Keratinocyte (primary cell): ENCODE results near the gene ABCC4. TPM values are rescaled to one million over a fixed set of nuclear protein-coding genes. Genes with fewer than 3 reads are reported as not detected.
A peak's percentile ranks its signal among the peaks of the same experiment; 100 is the strongest.

Experiments used
- DNase-seq: peaks from one replicate; pipeline ENCODE4 v3.0.0-alpha.2; 2011; ENCODE audit warnings: low read depth, missing footprints, low spot score
- FAIRE-seq: peaks from 2 replicates; lab custom pipeline; 2011; peaks lifted over from hg19 to GRCh38; lab: Jason Lieb, UNC
- H2AFZ ChIP-seq: 2 replicates; pipeline ENCODE4 v1.6.0; 2012; ENCODE audit warnings: low read length, control low read depth, inconsistent platforms; ENCODE audit not compliant: control insufficient read depth
- H3K27ac ChIP-seq: 2 replicates; pipeline ENCODE4 v1.5.1; 2011; ENCODE audit warnings: low read length; ENCODE audit not compliant: control insufficient read depth, insufficient read depth
- H3K27me3 ChIP-seq: 3 replicates; pipeline ENCODE4 v1.6.0; 2011; ENCODE audit warnings: low read length; ENCODE audit not compliant: control insufficient read depth, insufficient read depth; ENCODE audit errors: extremely low read depth
- H3K36me3 ChIP-seq, 2 experiments: 2 replicates in 1 of 2; 3 replicates in 1 of 2; pipeline ENCODE4 v1.5.1; 2011; ENCODE audit warnings: low read length in 2 of 2, mild to moderate bottlenecking in 1 of 2; ENCODE audit not compliant: control insufficient read depth in 2 of 2, insufficient read depth in 2 of 2; ENCODE audit errors: extremely low read depth in 1 of 2
- H3K4me1 ChIP-seq: 3 replicates; pipeline ENCODE4 v1.5.1; 2011; ENCODE audit warnings: low read length; ENCODE audit not compliant: control insufficient read depth, insufficient read depth; ENCODE audit errors: extremely low read depth
- H3K4me2 ChIP-seq: 3 replicates; pipeline ENCODE4 v1.6.0; 2011; ENCODE audit warnings: low read depth, low read length; ENCODE audit not compliant: control insufficient read depth, insufficient read depth; ENCODE audit errors: extremely low read depth
- H3K4me3 ChIP-seq, 3 experiments: fragments of 200-600 bp in 1 of 3; sonication (generic) in 1 of 3; 2 replicates in 2 of 3; 3 replicates in 1 of 3; pipeline ENCODE4 v1.5.1; 2011 to 2016; ENCODE audit warnings: low read length in 3 of 3, mild to moderate bottlenecking in 3 of 3, control low read depth in 2 of 3, inconsistent platforms in 1 of 3, low read depth in 1 of 3, mixed read lengths in 1 of 3, mixed run types in 1 of 3, moderate library complexity in 1 of 3; ENCODE audit not compliant: control insufficient read depth in 2 of 3, insufficient read depth in 2 of 3; ENCODE audit errors: extremely low read depth in 1 of 3
- H3K79me2 ChIP-seq: 2 replicates; pipeline ENCODE4 v1.6.0; 2012; ENCODE audit warnings: low read length; ENCODE audit not compliant: control insufficient read depth, insufficient read depth
- H3K9ac ChIP-seq: 3 replicates; pipeline ENCODE4 v1.6.0; 2011; ENCODE audit warnings: low read length; ENCODE audit not compliant: control insufficient read depth, insufficient read depth; ENCODE audit errors: extremely low read depth
- H3K9me1 ChIP-seq: 3 replicates; pipeline ENCODE4 v1.6.0; 2011; ENCODE audit warnings: low read length; ENCODE audit not compliant: control insufficient read depth, insufficient read depth; ENCODE audit errors: extremely low read depth
- H3K9me3 ChIP-seq: 2 replicates; pipeline ENCODE4 v1.5.1; 2012; ENCODE audit warnings: low read depth, low read length; ENCODE audit not compliant: control insufficient read depth
- H4K20me1 ChIP-seq: 3 replicates; pipeline ENCODE4 v1.6.0; 2011; ENCODE audit warnings: low read length; ENCODE audit not compliant: control insufficient read depth, insufficient read depth; ENCODE audit errors: extremely low read depth
- CTCF ChIP-seq, 3 experiments: IDR thresholded peaks in 1 of 3; conservative IDR thresholded peaks in 1 of 3; optimal IDR thresholded peaks in 1 of 3; 2 replicates in 2 of 3; 3 replicates in 1 of 3; pipeline versions ENCODE3 to v1.5.1; 2011; ENCODE audit warnings: low read length in 3 of 3, mild to moderate bottlenecking in 3 of 3, moderate library complexity in 2 of 3, control low read depth in 1 of 3, inconsistent platforms in 1 of 3; ENCODE audit not compliant: insufficient read depth in 2 of 3; ENCODE audit errors: extremely low read depth in 1 of 3
- EZH2 ChIP-seq: IDR thresholded peaks from one replicate; pipeline ENCODE4 v1.6.1; 2012; ENCODE audit warnings: inconsistent platforms, mild to moderate bottlenecking, low read length, moderate library complexity
- dilution Hi-C: fragments of 300-500 bp; cut with MboI; formaldehyde crosslinking; loops from one replicate; pipeline ENCODE4 v1.7.0; 2020; ENCODE audit warnings: low sequenced_read_pairs; ENCODE audit not compliant: extremely low pct_ligation_motif_present
- polyA plus RNA-seq, 5 experiments: library from polyadenylated mRNA; depleted of rRNA in 3 of 5; stranded (reverse) in 3 of 5; stranded (forward) in 1 of 5; unstranded in 1 of 5; fragments of >200 nt; gene quantifications; 1 replicate in 1 of 5; 2 replicates in 3 of 5; 3 replicates in 1 of 5; pipeline versions ENCODE4 v1.2.1 to v1.2.3, GENCODE V29; 2011 to 2012; ENCODE audit warnings: missing spikeins in 2 of 5, low read depth in 1 of 5, low replicate concordance in 1 of 5

The ABCC4 gene
- polyA plus RNA-seq, 1 donor (not counting 4 experiments of a cell fraction or from before 2014, with no cell fraction given) = 13.8 TPM

GRCh38 chr13:95258098-95258497 lies 43.2 kb downstream of the ABCC4 start:
- H3K4me2 ChIP-seq = no peak overlapping the region
- no peaks in the 10 kb centered on the region for H4K20me1 ChIP-seq
- H3K9me1 ChIP-seq = peaks cover 2% of the 10 kb centered on the region
- no peaks in the 10 kb centered on the region for H3K27me3 ChIP-seq
- FAIRE-seq (no peak), DNase-seq (no peak)
- no peak overlapping the region for H3K9ac ChIP-seq
- peaks cover 31% of the 10 kb centered on the region for H3K4me1 ChIP-seq
- H3K79me2 ChIP-seq = peaks cover 7% of the 10 kb centered on the region
- TF ChIP-seq EZH2 (no peak), CTCF (optimal IDR thresholded peaks at IDR 0.05 in 1 of 3, IDR thresholded peaks at IDR 0.05 in 1 of 3, conservative IDR thresholded peaks at IDR 0.05 in 1 of 3; ENCODE audit: extremely low read depth in 1 of 3, insufficient read depth in 2 of 3, low read length in 3 of 3) (no peak)
- H2AFZ ChIP-seq = no peak overlapping the region
- H3K4me3 ChIP-seq = no peak overlapping the region
- H3K27ac ChIP-seq = no peak overlapping the region
- no peaks in the 10 kb centered on the region for H3K9me3 ChIP-seq
- dilution Hi-C loops = no loop called here
- H3K36me3 ChIP-seq = peaks cover 0 to 3% of the 10 kb centered on the region in 2 experiments

GRCh38 chr13:95256091-95256490 lies 45.2 kb downstream of the ABCC4 start:
- Histone ChIP-seq H3K4me3 (no peak overlapping the region), H3K9me1 (peaks cover 2% of the 10 kb centered on the region), H3K9me3 (no peaks in the 10 kb centered on the region), H4K20me1 (no peaks in the 10 kb centered on the region), H3K4me1 (peaks cover 31% of the 10 kb centered on the region), H3K79me2 (peaks cover 7% of the 10 kb centered on the region), H3K36me3 (peaks cover 0 to 3% of the 10 kb centered on the region in 2 experiments), H2AFZ (no peak overlapping the region), H3K27me3 (no peaks in the 10 kb centered on the region), H3K4me2 (no peak overlapping the region), H3K27ac (peak overlapping the region; percentile 22), H3K9ac (no peak overlapping the region)
- TF ChIP-seq EZH2 (no peak), CTCF (optimal IDR thresholded peaks at IDR 0.05 in 1 of 3, IDR thresholded peaks at IDR 0.05 in 1 of 3, conservative IDR thresholded peaks at IDR 0.05 in 1 of 3; ENCODE audit: extremely low read depth in 1 of 3, insufficient read depth in 2 of 3, low read length in 3 of 3) (no peak)
- FAIRE-seq (peak; percentile 94), DNase-seq (peak; percentile 69)
- dilution Hi-C loops = no loop called here
